NCI-H345 (cell line): ENCODE measurements around the gene GSTM4.
"Not testable (repeated sequence)": the region's sequence is repeated elsewhere in the genome, so short reads cannot be mapped to it uniquely, and the experiment has no call there.

Experiments
- DNase-seq: peaks from one replicate; lab custom pipeline; 2025; lab: John Stamatoyannopoulos, UW

The GSTM4 gene

GRCh38 chr1:109667452-109668122 is 11.7 kb downstream of the GSTM4 start, which contains the start of gene GSTM2:
Gene GSTM2 (plus strand): TSS chr1:109668057. CDS start chr1:109668116, 59 bp downstream.
- DNase-seq = peak; percentile 45

GRCh38 chr1:109668123-109668775 is 12.3 kb downstream of the GSTM4 start:
- DNase-seq = no peak

GRCh38 chr1:109669246-109669948 is 13.5 kb downstream of the GSTM4 start:
- no peak for DNase-seq

GRCh38 chr1:109669949-109670302 is 14.0 kb downstream of the GSTM4 start:
- DNase-seq = not testable (repeated sequence)

GRCh38 chr1:109671067-109671466 is 15.2 kb downstream of the GSTM4 start:
- no peak for DNase-seq

- DNase-seq = not testable (repeated sequence)
Observed at GRCh38 chr1:109673861-109674260, 18.0 kb downstream of the GSTM4 start.

- not testable (repeated sequence) for DNase-seq
Observed at GRCh38 chr1:109676683-109677381, 20.9 kb downstream of the GSTM4 start.

GRCh38 chr1:109677459-109677858 is 21.6 kb downstream of the GSTM4 start:
- DNase-seq = no peak

GRCh38 chr1:109678637-109679036 is 22.7 kb downstream of the GSTM4 start:
- DNase-seq = not testable (repeated sequence)

GRCh38 chr1:109684777-109685176 is 28.9 kb downstream of the GSTM4 start:
- not testable (repeated sequence) for DNase-seq

- DNase-seq = not testable (repeated sequence)
Observed at GRCh38 chr1:109685399-109685798, 29.5 kb downstream of the GSTM4 start.

- DNase-seq = not testable (repeated sequence)
Observed at GRCh38 chr1:109685890-109686289, 30.0 kb downstream of the GSTM4 start.

GRCh38 chr1:109687109-109687508 is 31.2 kb downstream of the GSTM4 start:
- DNase-seq = not testable (repeated sequence)

- DNase-seq = no peak
Observed at GRCh38 chr1:109687641-109688499, 32.0 kb downstream of the GSTM4 start, which contains the start of gene GSTM1. Gene GSTM1 (plus strand): TSS chr1:109687817. CDS start chr1:109687874, 57 bp downstream.

- DNase-seq = no peak
Observed at GRCh38 chr1:109689844-109690405, 34.0 kb downstream of the GSTM4 start.

- DNase-seq = no peak
Observed at GRCh38 chr1:109691759-109692158, 35.9 kb downstream of the GSTM4 start.

- not testable (repeated sequence) for DNase-seq
Observed at GRCh38 chr1:109694400-109694799, 38.5 kb downstream of the GSTM4 start.

- DNase-seq = not testable (repeated sequence)
Observed at GRCh38 chr1:109695138-109695537, 39.2 kb downstream of the GSTM4 start.

- no peak for DNase-seq
Observed at GRCh38 chr1:109697066-109697465, 41.2 kb downstream of the GSTM4 start.

GRCh38 chr1:109697861-109698260 is 42.0 kb downstream of the GSTM4 start:
- DNase-seq = not testable (repeated sequence)

GRCh38 chr1:109702940-109703339 is 47.0 kb downstream of the GSTM4 start:
- DNase-seq = not testable (repeated sequence)
